ENCODE data around the gene RAPGEF5. TPM values are rescaled to one million over a fixed set of nuclear protein-coding genes. Genes with fewer than 3 reads are reported as not detected.

Gene RAPGEF5
- total RNA-seq, 1 experiment from 2014 or later, result 15.6 TPM

DNA sequence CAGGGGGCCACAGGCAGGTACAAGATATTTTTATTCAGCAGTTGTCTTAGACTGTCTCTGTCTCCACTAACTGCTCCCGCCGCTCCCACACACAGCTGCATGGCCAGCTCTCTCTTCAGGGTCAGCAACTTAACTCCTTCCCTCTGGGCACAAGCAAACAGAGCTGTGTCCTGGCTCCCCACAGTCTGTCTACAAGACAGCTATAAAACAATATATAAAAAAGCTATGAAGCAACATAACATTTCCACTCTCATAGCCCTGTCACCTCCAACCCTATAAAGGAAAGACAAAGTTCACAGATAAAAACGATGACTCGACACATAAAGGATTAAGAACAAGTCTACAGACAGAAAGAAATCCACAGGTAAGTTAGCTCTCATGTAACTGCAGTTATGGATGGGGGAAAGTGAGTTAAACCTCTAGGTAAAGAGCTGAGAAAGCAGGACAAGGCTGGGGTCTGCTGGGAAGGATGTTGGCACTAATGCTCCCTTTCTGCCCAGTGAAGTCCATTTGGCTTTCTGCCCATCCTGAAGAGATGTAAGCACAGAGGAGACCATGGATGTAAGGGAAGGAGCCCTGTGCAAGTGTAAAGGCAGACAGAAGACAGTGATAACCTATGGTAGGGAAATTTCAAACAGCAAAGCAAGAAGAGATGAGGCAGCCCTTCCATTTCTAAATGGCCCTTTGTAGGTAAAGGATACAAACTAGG lies 27.0 kb downstream of the RAPGEF5 start:
- Histone ChIP-seq H3K4me3 (replicated peaks in 1 of 2; ENCODE audit: low read depth in 1 of 2, low read length in 2 of 2) (no peak overlapping the region), H3K27me3 (ENCODE audit: insufficient read depth, low read length) (no peaks in the 10 kb centered on the region), H3K9ac (ENCODE audit: low read length) (no peak overlapping the region), H3K4me1 (ENCODE audit: control insufficient read depth in 1 of 2, insufficient read depth in 2 of 2, low read length in 2 of 2) (peaks cover 5 to 6% of the 10 kb centered on the region in 2 experiments; a peak in 2 of 4 replicates), H3K27ac (ENCODE audit: low read depth, low read length) (no peak overlapping the region), H3K79me2 (ENCODE audit: insufficient read depth, low read length) (peaks cover 20% of the 10 kb centered on the region), H4K20me1 (ENCODE audit: insufficient read depth) (no peaks in the 10 kb centered on the region), H3K4me2 (ENCODE audit: low read length) (no peak overlapping the region), H2AFZ (ENCODE audit: low read depth, low read length, poor library complexity, severe bottlenecking) (no peak overlapping the region), H3K9me2 (ENCODE audit: insufficient read depth) (no peaks in the 10 kb centered on the region), H3K9me3 (ENCODE audit: control insufficient read depth in 1 of 2, insufficient read depth in 1 of 2, low read depth in 1 of 2, low read length in 2 of 2) (no peaks in the 10 kb centered on the region), H3K36me3 (ENCODE audit: control insufficient read depth in 1 of 2, insufficient read depth in 2 of 2, low read length in 2 of 2) (no peaks in the 10 kb centered on the region)
- CTCF ChIA-PET, result no interaction called here
- no peak for ATAC-seq
- DNase-seq (ENCODE audit: low read depth, low spot score), result no peak
- no TSS peak for BruUV-seq (replicated peaks)
- intact Hi-C loops (cut with micrococcal nuclease), result no loop called here
- no peak for TF ChIP-seq POLR2A (IDR thresholded peaks at IDR 0.05; ENCODE audit: borderline replicate concordance, extremely low read depth, insufficient read depth, insufficient read length)
- TF ChIP-seq ZBTB33 (IDR thresholded peaks at IDR 0.05; ENCODE audit: extremely low read depth, insufficient replicate concordance, low read length), result no peak
- TF ChIP-seq SRF (IDR thresholded peaks at IDR 0.05; ENCODE audit: low read depth), result no peak
- TF ChIP-seq, protein P1, sequence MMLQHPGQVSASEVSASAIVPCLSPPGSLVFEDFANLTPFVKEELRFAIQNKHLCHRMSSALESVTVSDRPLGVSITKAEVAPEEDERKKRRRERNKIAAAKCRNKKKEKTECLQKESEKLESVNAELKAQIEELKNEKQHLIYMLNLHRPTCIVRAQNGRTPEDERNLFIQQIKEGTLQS (IDR thresholded peaks at IDR 0.05), result no peak
- TF ChIP-seq ZFX (IDR thresholded peaks at IDR 0.05), result no peak
- no peak for TF ChIP-seq CBX3 (IDR thresholded peaks at IDR 0.05; ENCODE audit: low read depth)
- POLR2A ChIA-PET, result no interaction called here
- RAD21 ChIA-PET (ENCODE audit: low non-redundant PET in 1 of 2, low total read pairs in 2 of 2, uncharacterized antibody in 2 of 2, unreplicated experiment in 2 of 2), result no interaction called here

DNA sequence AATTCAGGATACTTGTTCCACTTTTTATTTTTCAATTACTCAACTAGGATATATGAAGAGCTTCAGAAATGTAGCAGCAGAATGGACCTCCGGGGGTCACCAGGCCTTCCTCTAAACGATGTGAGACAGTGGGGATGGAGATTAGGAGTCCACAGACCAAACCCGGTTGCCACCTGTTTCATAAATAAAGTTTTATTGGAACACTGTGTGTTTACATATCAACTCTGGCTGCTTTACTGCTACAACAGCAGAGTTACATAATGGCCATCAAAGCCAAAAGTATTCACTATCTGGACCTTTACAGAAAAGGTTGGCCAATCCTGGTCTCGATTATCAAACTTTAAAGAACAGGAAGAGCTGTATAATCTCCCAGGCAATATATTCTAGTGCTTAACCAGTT lies 30.8 kb downstream of the RAPGEF5 start:
- ChIA-PET CTCF (no interaction called here), POLR2A (no interaction called here), RAD21 (ENCODE audit: low non-redundant PET in 1 of 2, low total read pairs in 2 of 2, uncharacterized antibody in 2 of 2, unreplicated experiment in 2 of 2) (no interaction called here)
- H3K9me3 ChIP-seq (ENCODE audit: control insufficient read depth in 1 of 2, insufficient read depth in 1 of 2, low read depth in 1 of 2, low read length in 2 of 2), result no peaks in the 10 kb centered on the region
- H2AFZ ChIP-seq (ENCODE audit: low read depth, low read length, poor library complexity, severe bottlenecking), result no peak overlapping the region
- DNase-seq (ENCODE audit: low read depth, low spot score), result no peak
- no peaks in the 10 kb centered on the region for H4K20me1 ChIP-seq (ENCODE audit: insufficient read depth)
- no peaks in the 10 kb centered on the region for H3K9me2 ChIP-seq (ENCODE audit: insufficient read depth)
- BruUV-seq (replicated peaks), result no TSS peak
- no peaks in the 10 kb centered on the region for H3K36me3 ChIP-seq (ENCODE audit: control insufficient read depth in 1 of 2, insufficient read depth in 2 of 2, low read length in 2 of 2)
- H3K4me1 ChIP-seq (ENCODE audit: control insufficient read depth in 1 of 2, insufficient read depth in 2 of 2, low read length in 2 of 2), result peaks cover 0 to 2% of the 10 kb centered on the region in 2 experiments; a peak in 1 of 4 replicates
- H3K27me3 ChIP-seq (ENCODE audit: insufficient read depth, low read length), result no peaks in the 10 kb centered on the region
- intact Hi-C loops (cut with micrococcal nuclease), result no loop called here
- no peak overlapping the region for H3K9ac ChIP-seq (ENCODE audit: low read length)
- H3K4me3 ChIP-seq (replicated peaks in 1 of 2; ENCODE audit: low read depth in 1 of 2, low read length in 2 of 2), result no peak overlapping the region
- no peak for ATAC-seq
- no peak for TF ChIP-seq ZNF274 (IDR thresholded peaks at IDR 0.05; ENCODE audit: low read depth, low read length)
- H3K4me2 ChIP-seq (ENCODE audit: low read length), result no peak overlapping the region
- H3K79me2 ChIP-seq (ENCODE audit: insufficient read depth, low read length), result peaks cover 40% of the 10 kb centered on the region
- H3K27ac ChIP-seq (ENCODE audit: low read depth, low read length), result no peak overlapping the region
